ENCODE data around the gene OR7G3. TPM values are rescaled to one million over a fixed set of nuclear protein-coding genes. Genes with fewer than 3 reads are reported as not detected.

Gene OR7G3
- total RNA-seq, 1 experiment from 2014 or later = not detected

DNA sequence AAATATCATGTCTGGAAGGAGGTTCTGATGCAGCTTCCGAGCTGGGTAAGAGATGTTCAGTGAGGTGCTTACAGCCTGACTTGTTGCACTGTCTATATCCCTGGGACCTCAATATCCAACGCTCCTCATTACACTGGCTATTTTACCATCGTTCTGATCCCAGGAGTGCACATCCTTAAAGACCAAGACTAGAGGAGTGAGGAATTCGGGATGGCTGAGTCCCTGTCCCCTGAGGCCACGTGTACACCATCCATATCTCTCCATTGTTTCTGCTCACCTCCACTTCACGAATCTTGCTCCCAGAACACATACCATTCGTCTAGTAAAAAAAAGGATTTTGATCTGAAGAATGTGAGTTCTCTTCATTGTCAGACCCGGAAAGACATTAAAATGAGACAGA is 19.4 kb downstream of the OR7G3 start, which contains the start of gene OR7G2:
Gene OR7G2 (minus strand): TSS at position 101 of the 400 bp plus-strand sequence. CDS start 4,232 bp downstream, outside the sequence.
- no peak for DNase-seq (ENCODE audit: low read depth)

DNA sequence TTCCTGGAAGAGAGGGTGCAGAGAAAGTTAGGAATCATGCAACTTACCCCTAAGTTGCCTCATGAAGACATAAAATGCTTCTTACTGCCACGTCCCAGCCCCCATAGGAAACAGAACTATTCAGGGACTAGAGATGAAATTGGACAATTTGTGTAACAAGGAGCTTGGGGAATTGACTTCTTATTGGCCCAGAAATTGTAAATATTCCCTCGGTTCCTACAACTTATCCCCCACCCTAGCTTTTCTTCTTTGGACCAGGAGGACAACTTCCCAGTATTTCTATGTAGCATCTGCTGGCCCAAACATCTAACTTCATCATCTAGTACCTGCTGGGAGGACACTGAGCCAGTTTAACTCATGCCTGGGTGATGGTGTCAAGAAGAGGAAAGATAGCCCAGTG is 40.0 kb downstream of the OR7G3 start, which contains the start of gene OR1M1:
Gene OR1M1 (plus strand): TSS at position 301 of the 400 bp plus-strand sequence. CDS start 6,184 bp downstream, outside the sequence.
- DNase-seq (ENCODE audit: low read depth) = no peak

GRCh38 chr19:9078651-9079050 is 48.1 kb downstream of the OR7G3 start:
- DNase-seq (ENCODE audit: low read depth) = no peak

DNA sequence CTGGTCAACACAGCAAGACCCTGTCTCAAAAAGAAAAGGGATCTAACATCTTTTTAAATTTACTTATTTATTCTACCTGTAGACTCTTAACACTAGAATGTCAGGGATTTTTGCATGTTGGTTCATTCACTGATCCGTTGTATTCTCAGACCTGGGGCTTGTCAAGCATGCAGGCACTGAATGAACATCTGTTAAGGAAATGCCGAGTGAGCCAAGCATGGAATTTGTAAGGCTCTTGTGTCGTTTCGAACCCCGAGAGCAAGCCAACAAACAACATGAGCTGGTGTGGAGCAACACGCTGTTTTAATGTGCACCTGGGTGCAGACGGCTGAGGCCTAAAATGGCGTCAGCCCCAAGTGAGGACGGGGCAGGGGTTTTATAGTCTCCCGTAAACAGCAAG is 49.8 kb downstream of the OR7G3 start:
- no peak for DNase-seq (ENCODE audit: low read depth)

Other genes with a start within 250 kb of the OR7G3 start
- gene MUC16, start 116.5 kb downstream of the OR7G3 start, total RNA-seq (2014; rRNA removed; shearing (Covaris generic)) = not detected in 2 replicates
- gene OR1M1, start 39.9 kb downstream of the OR7G3 start, total RNA-seq (2014; rRNA removed; shearing (Covaris generic)) = not detected in 2 replicates
- gene OR7G2, start 19.5 kb downstream of the OR7G3 start, total RNA-seq (2014; rRNA removed; shearing (Covaris generic)) = not detected in 2 replicates
- gene OR7G1, start 11.2 kb downstream of the OR7G3 start, total RNA-seq (2014; rRNA removed; shearing (Covaris generic)) = not detected in 2 replicates
- gene ZNF317, start 13.4 kb upstream of the OR7G3 start, total RNA-seq (2014; rRNA removed; shearing (Covaris generic)) = 15.9 and 26.5 TPM in 2 replicates
- 0.05 and 0.12 TPM in 2 replicates for gene OR7D2, start 52.0 kb upstream of the OR7G3 start, total RNA-seq (2014; rRNA removed; shearing (Covaris generic))
- not detected in 2 replicates for gene OR7D4, start 92.6 kb upstream of the OR7G3 start, total RNA-seq (2014; rRNA removed; shearing (Covaris generic))
- not detected in 2 replicates for gene OR7E24, start 124.0 kb upstream of the OR7G3 start, total RNA-seq (2014; rRNA removed; shearing (Covaris generic))
- 5.9 and 18.5 TPM in 2 replicates for gene ZNF699, start 182.9 kb upstream of the OR7G3 start, total RNA-seq (2014; rRNA removed; shearing (Covaris generic))
- 7.0 and 13.5 TPM in 2 replicates for gene ZNF559, start 197.2 kb upstream of the OR7G3 start, total RNA-seq (2014; rRNA removed; shearing (Covaris generic))
- gene ZNF177, start 236.1 kb upstream of the OR7G3 start, total RNA-seq (2014; rRNA removed; shearing (Covaris generic)) = 3.1 and 4.0 TPM in 2 replicates